Parathyroid adenoma (tissue), 2 donors: Measurements from ENCODE around the gene TFPT.

Experiments
- H2AFZ ChIP-seq: fragments of 300-600 bp; sonication (generic); one replicate; pipeline ENCODE4 v1.7.0; 2017; ENCODE audit warnings: antibody characterized with exemption, mild to moderate bottlenecking
- H3K27ac ChIP-seq: fragments of 300-600 bp; sonication (generic); one replicate; pipeline ENCODE4 v1.7.0; 2017
- H3K27me3 ChIP-seq: fragments of 300-600 bp; sonication (generic); one replicate; pipeline ENCODE4 v1.7.0; 2017; ENCODE audit warnings: low read length; ENCODE audit not compliant: control insufficient read depth, insufficient read depth
- H3K36me3 ChIP-seq: fragments of 300-600 bp; sonication (generic); one replicate; pipeline ENCODE4 v1.7.0; 2017; ENCODE audit warnings: low read length; ENCODE audit not compliant: control insufficient read depth, insufficient read depth
- H3K4me1 ChIP-seq: fragments of 300-600 bp; sonication (generic); one replicate; pipeline ENCODE4 v1.7.0; 2017; ENCODE audit warnings: control low read depth
- H3K4me2 ChIP-seq: fragments of 300-600 bp; sonication (generic); one replicate; pipeline ENCODE4 v1.7.0; 2017; ENCODE audit warnings: low read length
- H3K4me3 ChIP-seq: fragments of 300-600 bp; sonication (generic); one replicate; pipeline ENCODE4 v1.7.0; 2017; ENCODE audit warnings: low read depth, low read length
- H3K79me2 ChIP-seq: fragments of 300-600 bp; sonication (generic); one replicate; pipeline ENCODE4 v1.7.0; 2017; ENCODE audit warnings: control low read depth
- H3K9ac ChIP-seq: fragments of 300-600 bp; sonication (generic); one replicate; pipeline ENCODE4 v1.7.0; 2017; ENCODE audit warnings: mild to moderate bottlenecking
- H3K9me3 ChIP-seq: fragments of 300-600 bp; sonication (generic); one replicate; pipeline ENCODE4 v1.7.0; 2017; ENCODE audit warnings: low read length; ENCODE audit not compliant: control insufficient read depth
- CTCF ChIP-seq: fragments of 300-600 bp; sonication (generic); IDR thresholded peaks from one replicate; pipeline ENCODE4 v1.7.0; 2017; ENCODE audit warnings: antibody characterized with exemption, mild to moderate bottlenecking
- donor health status: primary hyperparathyroidism.

The TFPT gene

GRCh38 chr19:54115109-54116063 lies at the start of gene TFPT, which contains the start of gene PRPF31:
Gene TFPT (minus strand): TSS chr19:54115657. CDS start chr19:54115269, 388 bp downstream.
Gene PRPF31 (plus strand): TSS chr19:54115754. CDS start chr19:54118279, 2,525 bp downstream.
- Histone ChIP-seq H3K9ac (peak within 1 kb of the TSS; percentile 49), H3K4me1 (peaks cover 6% of the 10 kb centered on the region), H3K27ac (peak within 1 kb of the TSS; percentile 86), H3K79me2 (peaks cover 10% of the 10 kb centered on the region), H3K4me3 (peak within 1 kb of the TSS; percentile 95), H3K4me2 (peak within 1 kb of the TSS; percentile 86), H3K9me3 (no peaks in the 10 kb centered on the region), H3K36me3 (no peaks in the 10 kb centered on the region), H2AFZ (peak within 1 kb of the TSS; percentile 76), H3K27me3 (no peaks in the 10 kb centered on the region)
- TF ChIP-seq CTCF, result no peak

GRCh38 chr19:54165222-54165621 lies 49.8 kb upstream of the TFPT start:
- H3K9me3 ChIP-seq, result no peaks in the 10 kb centered on the region
- TF ChIP-seq CTCF, result no peak
- no peak overlapping the region for H2AFZ ChIP-seq
- H3K4me3 ChIP-seq, result no peak overlapping the region
- no peak overlapping the region for H3K9ac ChIP-seq
- no peak overlapping the region for H3K4me2 ChIP-seq
- no peaks in the 10 kb centered on the region for H3K79me2 ChIP-seq
- no peaks in the 10 kb centered on the region for H3K27me3 ChIP-seq
- peaks cover 6% of the 10 kb centered on the region for H3K4me1 ChIP-seq
- no peak overlapping the region for H3K27ac ChIP-seq
- no peaks in the 10 kb centered on the region for H3K36me3 ChIP-seq

- Histone ChIP-seq H3K4me3 (no peak overlapping the region), H3K27ac (no peak overlapping the region)
Observed at GRCh38 chr19:54164369-54165068, 49.1 kb upstream of the TFPT start.

GRCh38 chr19:54162884-54163283 lies 47.4 kb upstream of the TFPT start:
- no peak overlapping the region for H3K27ac ChIP-seq
- no peak overlapping the region for H3K9ac ChIP-seq
- no peaks in the 10 kb centered on the region for H3K9me3 ChIP-seq

More at GRCh38 chr19:54164369-54165068, 49.1 kb upstream of the TFPT start:
- no peaks in the 10 kb centered on the region for H3K36me3 ChIP-seq
- H3K4me2 ChIP-seq, result no peak overlapping the region
- H2AFZ ChIP-seq, result no peak overlapping the region
- peaks cover 8% of the 10 kb centered on the region for H3K4me1 ChIP-seq
- H3K9me3 ChIP-seq, result no peaks in the 10 kb centered on the region
- H3K79me2 ChIP-seq, result no peaks in the 10 kb centered on the region
- no peak for TF ChIP-seq CTCF
- no peak overlapping the region for H3K9ac ChIP-seq
- no peaks in the 10 kb centered on the region for H3K27me3 ChIP-seq

More at GRCh38 chr19:54162884-54163283, 47.4 kb upstream of the TFPT start:
- TF ChIP-seq CTCF, result no peak
- H3K27me3 ChIP-seq, result no peaks in the 10 kb centered on the region
- peaks cover 13% of the 10 kb centered on the region for H3K4me1 ChIP-seq
- H2AFZ ChIP-seq, result no peak overlapping the region
- peak overlapping the region; percentile 75 for H3K4me2 ChIP-seq
- H3K79me2 ChIP-seq, result peaks cover 3% of the 10 kb centered on the region
- H3K4me3 ChIP-seq, result peak overlapping the region; percentile 42
- no peaks in the 10 kb centered on the region for H3K36me3 ChIP-seq
